ENCODE data around the gene CCDC175.

DNA sequence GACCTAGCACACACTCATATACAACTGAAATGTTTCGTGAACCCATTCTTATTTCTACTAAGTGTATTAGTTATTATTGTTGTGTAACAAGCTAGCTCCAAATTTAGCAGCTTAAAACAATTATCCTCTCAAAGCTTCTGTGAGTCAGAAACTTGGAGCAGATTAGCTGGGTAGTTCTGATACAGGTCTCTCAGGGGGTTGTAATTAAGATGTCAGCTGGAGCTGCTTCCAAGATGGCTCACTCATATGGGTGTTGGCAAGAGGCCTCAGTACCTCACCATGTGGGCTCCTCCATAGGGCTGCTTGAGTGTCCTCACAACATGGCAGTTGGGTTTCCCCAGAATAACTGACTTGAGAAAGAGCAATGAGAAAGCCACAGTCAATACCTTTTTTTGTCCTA is 121.2 kb downstream of the CCDC175 start:
- TF ChIP-seq, protein P1, sequence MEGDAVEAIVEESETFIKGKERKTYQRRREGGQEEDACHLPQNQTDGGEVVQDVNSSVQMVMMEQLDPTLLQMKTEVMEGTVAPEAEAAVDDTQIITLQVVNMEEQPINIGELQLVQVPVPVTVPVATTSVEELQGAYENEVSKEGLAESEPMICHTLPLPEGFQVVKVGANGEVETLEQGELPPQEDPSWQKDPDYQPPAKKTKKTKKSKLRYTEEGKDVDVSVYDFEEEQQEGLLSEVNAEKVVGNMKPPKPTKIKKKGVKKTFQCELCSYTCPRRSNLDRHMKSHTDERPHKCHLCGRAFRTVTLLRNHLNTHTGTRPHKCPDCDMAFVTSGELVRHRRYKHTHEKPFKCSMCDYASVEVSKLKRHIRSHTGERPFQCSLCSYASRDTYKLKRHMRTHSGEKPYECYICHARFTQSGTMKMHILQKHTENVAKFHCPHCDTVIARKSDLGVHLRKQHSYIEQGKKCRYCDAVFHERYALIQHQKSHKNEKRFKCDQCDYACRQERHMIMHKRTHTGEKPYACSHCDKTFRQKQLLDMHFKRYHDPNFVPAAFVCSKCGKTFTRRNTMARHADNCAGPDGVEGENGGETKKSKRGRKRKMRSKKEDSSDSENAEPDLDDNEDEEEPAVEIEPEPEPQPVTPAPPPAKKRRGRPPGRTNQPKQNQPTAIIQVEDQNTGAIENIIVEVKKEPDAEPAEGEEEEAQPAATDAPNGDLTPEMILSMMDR (IDR thresholded peaks at IDR 0.05) = no peak
- no peak for TF ChIP-seq POLR2A (IDR thresholded peaks at IDR 0.05)

Data from vagina (tissue), 2 donors.